ENCODE data around the gene RFXANK. TPM values are rescaled to one million over a fixed set of nuclear protein-coding genes. Genes with fewer than 3 reads are reported as not detected.
"Not testable (repeated sequence)": the region's sequence is repeated elsewhere in the genome, so short reads cannot be mapped to it uniquely, and the experiment has no call there.

The RFXANK gene
- polyA plus RNA-seq, 3 donors, result 73.8 to 84.1 (median 77.0) TPM

- no peak for DNase-seq
Observed at GRCh38 chr19:19165396-19165795, 26.7 kb upstream of the RFXANK start.

GRCh38 chr19:19167612-19168011 lies 24.4 kb upstream of the RFXANK start:
- no peak for DNase-seq

- no peak for DNase-seq
Observed at GRCh38 chr19:19169236-19170052, 22.6 kb upstream of the RFXANK start.

- DNase-seq, result peak; percentile 60
Observed at GRCh38 chr19:19170053-19170872, 21.8 kb upstream of the RFXANK start, which contains the start of gene MEF2B. TSS of gene MEF2B (minus strand) at chr19:19170263. CDS start at chr19:19150735, 19,528 bp downstream.

GRCh38 chr19:19170873-19171672 lies 21.0 kb upstream of the RFXANK start:
- no peak for DNase-seq

GRCh38 chr19:19171821-19172532 lies 20.1 kb upstream of the RFXANK start:
- DNase-seq, result no peak

GRCh38 chr19:19173243-19173642 lies 18.8 kb upstream of the RFXANK start:
- not testable (repeated sequence) for DNase-seq

GRCh38 chr19:19176950-19177349 lies 15.1 kb upstream of the RFXANK start:
- DNase-seq, result no peak

- DNase-seq, result no peak
Observed at GRCh38 chr19:19179548-19180441, 12.3 kb upstream of the RFXANK start.

- DNase-seq, result no peak
Observed at GRCh38 chr19:19181488-19181998, 10.5 kb upstream of the RFXANK start.

GRCh38 chr19:19185853-19186740 lies 6.0 kb upstream of the RFXANK start:
- DNase-seq, result no peak

GRCh38 chr19:19186742-19187141 lies 5.3 kb upstream of the RFXANK start:
- DNase-seq, result no peak

- DNase-seq, result no peak
Observed at GRCh38 chr19:19191768-19192077, 335 bp upstream of the RFXANK start.

GRCh38 chr19:19192910-19193423 lies 909 bp downstream of the RFXANK start:
- no peak for DNase-seq

GRCh38 chr19:19193926-19194325 lies 1.9 kb downstream of the RFXANK start:
- DNase-seq, result no peak

GRCh38 chr19:19201697-19202630 lies 9.9 kb downstream of the RFXANK start:
- DNase-seq, result no peak

- DNase-seq, result no peak
Observed at GRCh38 chr19:19202707-19203011, 10.6 kb downstream of the RFXANK start.
